Loucy (cell line): ENCODE results near the gene PRXL2B.

ENCODE experiments used
- CTCF ChIP-seq: fragments of 200-600 bp; sonication (generic); conservative IDR thresholded peaks from 2 replicates; pipeline ENCODE4 v1.5.1; 2014; ENCODE audit warnings: mild to moderate bottlenecking, antibody characterized with exemption, low read length
- EZH2phosphoT487 ChIP-seq: fragments of 200-600 bp; IDR thresholded peaks from 2 replicates; pipeline ENCODE4 v1.6.1; 2018; ENCODE audit warnings: antibody characterized with exemption, mild to moderate bottlenecking, moderate library complexity, borderline replicate concordance

GRCh38 chr1:2541619-2542245, 44.8 kb upstream of the PRXL2B start:
- TF ChIP-seq CTCF = no peak
- no peak for TF ChIP-seq EZH2phosphoT487
